ENCODE results near the gene ESD.

Gene ESD

DNA sequence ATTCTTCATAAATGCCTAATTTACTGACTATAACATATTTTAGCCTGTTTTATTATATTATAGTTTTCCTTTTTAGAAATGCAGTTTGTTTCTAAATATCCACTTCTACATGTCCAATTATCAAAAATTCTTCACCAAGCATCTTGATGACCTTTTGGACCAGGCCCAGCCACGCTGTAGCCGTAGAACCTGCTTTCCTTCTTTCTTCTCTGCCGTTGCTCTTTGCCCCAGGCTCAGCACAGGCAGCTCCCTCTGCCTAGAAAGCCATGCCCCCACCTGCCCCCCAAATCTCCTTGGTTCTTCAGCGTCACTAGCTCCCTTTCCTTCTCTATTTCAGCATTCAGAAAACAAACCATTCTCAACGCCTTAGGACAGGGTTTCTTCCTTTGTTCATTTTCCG, 65.4 kb downstream of the ESD start:
- no CpG with 5 or more reads among the region's 6 CpGs for WGBS (ENCODE audit: extremely low coverage, insufficient coverage, low lambda C conversion rate)
- Histone ChIP-seq H3K9ac (ENCODE audit: low read length) (no peak overlapping the region), H3K27ac (ENCODE audit: low read depth, low read length) (no peak overlapping the region), H3K4ac (ENCODE audit: low read depth, low read length) (no peak overlapping the region), H3K18ac (ENCODE audit: low read length) (no peak overlapping the region), H2BK5ac (ENCODE audit: low read length) (no peak overlapping the region), H3K23ac (ENCODE audit: low read length) (no peak overlapping the region), H3K79me2 (ENCODE audit: control insufficient read depth, insufficient read depth, low read length) (no peaks in the 10 kb centered on the region), H3K4me2 (ENCODE audit: low read length) (no peak overlapping the region), H3K79me1 (ENCODE audit: low read length) (no peaks in the 10 kb centered on the region), H3K4me1 (ENCODE audit: control insufficient read depth, low read depth, low read length) (no peaks in the 10 kb centered on the region), H3K36me3 (ENCODE audit: control insufficient read depth, insufficient read depth, low read length) (no peaks in the 10 kb centered on the region), H2BK15ac (replicated peaks; ENCODE audit: low read depth) (no peak overlapping the region), H4K5ac (ENCODE audit: low read length) (no peak overlapping the region), H4K8ac (ENCODE audit: low read depth, low read length) (no peak overlapping the region), H2BK120ac (ENCODE audit: low read depth, low read length) (no peak overlapping the region), H3K56ac (ENCODE audit: low read length) (no peak overlapping the region), H2AK5ac (ENCODE audit: low read length) (no peak overlapping the region), H3K4me3 (ENCODE audit: low read length) (no peak overlapping the region), H3K27me3 (ENCODE audit: insufficient read depth, low read length, poor library complexity) (no peaks in the 10 kb centered on the region)
- DNase-seq: no peak

DNA sequence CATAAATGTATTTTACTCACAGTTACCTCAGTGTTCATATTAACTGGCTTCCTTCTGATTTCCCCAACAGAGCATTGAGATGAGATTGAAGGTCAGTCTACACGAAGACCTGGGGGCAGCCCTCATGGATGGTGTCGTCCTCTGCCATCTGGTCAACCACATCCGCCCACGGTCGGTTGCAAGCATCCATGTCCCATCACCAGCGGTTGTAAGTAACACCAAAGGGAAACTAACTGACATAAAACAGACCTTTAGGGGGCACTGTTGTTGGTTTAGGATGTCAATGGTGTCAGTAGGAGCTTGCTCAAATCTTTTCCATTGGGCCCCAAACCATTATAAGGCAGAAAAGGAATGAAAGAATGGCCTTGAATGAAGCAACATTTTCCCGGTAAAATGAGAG, 68.2 kb downstream of the ESD start:
- no peak overlapping the region for H4K5ac ChIP-seq (ENCODE audit: low read length)
- H3K23ac ChIP-seq (ENCODE audit: low read length): no peak overlapping the region
- no peak overlapping the region for H2AK5ac ChIP-seq (ENCODE audit: low read length)
- H3K79me2 ChIP-seq (ENCODE audit: control insufficient read depth, insufficient read depth, low read length): no peaks in the 10 kb centered on the region
- H3K4me1 ChIP-seq (ENCODE audit: control insufficient read depth, low read depth, low read length): no peaks in the 10 kb centered on the region
- no peaks in the 10 kb centered on the region for H3K36me3 ChIP-seq (ENCODE audit: control insufficient read depth, insufficient read depth, low read length)
- H3K27ac ChIP-seq (ENCODE audit: low read depth, low read length): no peak overlapping the region
- H3K56ac ChIP-seq (ENCODE audit: low read length): no peak overlapping the region
- no peak overlapping the region for H4K8ac ChIP-seq (ENCODE audit: low read depth, low read length)
- WGBS (ENCODE audit: extremely low coverage, insufficient coverage, low lambda C conversion rate): no CpG with 5 or more reads among the region's 7 CpGs
- H3K4me2 ChIP-seq (ENCODE audit: low read length): no peak overlapping the region
- H3K4ac ChIP-seq (ENCODE audit: low read depth, low read length): no peak overlapping the region
- H3K4me3 ChIP-seq (ENCODE audit: low read length): no peak overlapping the region
- H3K9ac ChIP-seq (ENCODE audit: low read length): no peak overlapping the region
- no peak overlapping the region for H2BK5ac ChIP-seq (ENCODE audit: low read length)
- DNase-seq: peak; percentile 70
- H3K79me1 ChIP-seq (ENCODE audit: low read length): no peaks in the 10 kb centered on the region
- H2BK120ac ChIP-seq (ENCODE audit: low read depth, low read length): no peak overlapping the region
- no peak overlapping the region for H2BK15ac ChIP-seq (replicated peaks; ENCODE audit: low read depth)
- H3K18ac ChIP-seq (ENCODE audit: low read length): no peak overlapping the region
- no peaks in the 10 kb centered on the region for H3K27me3 ChIP-seq (ENCODE audit: insufficient read depth, low read length, poor library complexity)

DNA sequence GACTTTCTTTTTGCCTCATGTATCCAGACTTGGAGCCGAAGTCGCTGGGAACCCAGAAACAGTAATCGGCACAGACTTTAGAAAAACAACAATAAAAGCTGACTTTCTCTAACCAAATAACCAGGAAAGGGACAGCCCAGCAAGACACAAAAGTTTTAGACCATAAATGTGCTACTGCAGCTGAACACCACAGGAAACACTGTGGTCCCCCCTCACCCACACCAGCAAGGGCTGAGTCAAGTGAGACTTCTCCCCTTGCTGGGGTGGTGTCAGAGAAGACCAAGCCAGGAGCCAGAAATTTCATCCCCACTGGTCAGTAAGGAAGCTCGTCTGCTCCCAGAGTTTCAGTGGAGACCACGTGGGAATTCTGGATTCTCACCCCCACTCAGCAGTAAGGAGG, 70.6 kb downstream of the ESD start:
- Histone ChIP-seq H3K79me2 (ENCODE audit: control insufficient read depth, insufficient read depth, low read length) (no peaks in the 10 kb centered on the region), H3K4me1 (ENCODE audit: control insufficient read depth, low read depth, low read length) (no peaks in the 10 kb centered on the region), H3K36me3 (ENCODE audit: control insufficient read depth, insufficient read depth, low read length) (no peaks in the 10 kb centered on the region), H3K56ac (ENCODE audit: low read length) (no peak overlapping the region), H3K4ac (ENCODE audit: low read depth, low read length) (no peak overlapping the region), H3K79me1 (ENCODE audit: low read length) (no peaks in the 10 kb centered on the region), H3K9ac (ENCODE audit: low read length) (no peak overlapping the region), H2BK5ac (ENCODE audit: low read length) (no peak overlapping the region), H3K18ac (ENCODE audit: low read length) (no peak overlapping the region), H3K23ac (ENCODE audit: low read length) (no peak overlapping the region), H2BK15ac (replicated peaks; ENCODE audit: low read depth) (no peak overlapping the region), H2AK5ac (ENCODE audit: low read length) (no peak overlapping the region), H3K27me3 (ENCODE audit: insufficient read depth, low read length, poor library complexity) (no peaks in the 10 kb centered on the region), H3K27ac (ENCODE audit: low read depth, low read length) (no peak overlapping the region), H4K5ac (ENCODE audit: low read length) (no peak overlapping the region), H2BK120ac (ENCODE audit: low read depth, low read length) (no peak overlapping the region), H3K4me2 (ENCODE audit: low read length) (no peak overlapping the region), H3K4me3 (ENCODE audit: low read length) (no peak overlapping the region), H4K8ac (ENCODE audit: low read depth, low read length) (no peak overlapping the region)
- no peak for DNase-seq
- no CpG with 5 or more reads among the region's 5 CpGs for WGBS (ENCODE audit: extremely low coverage, insufficient coverage, low lambda C conversion rate)

All from mesendoderm (in vitro differentiated cells).